NCI-H82 (cell line): ENCODE results near the gene SPATA2L.
"Not testable (repeated sequence)": the region's sequence is repeated elsewhere in the genome, so short reads cannot be mapped to it uniquely, and the experiment has no call there.

ENCODE experiments used
- DNase-seq: peaks from one replicate; lab custom pipeline; 2025; lab: John Stamatoyannopoulos, UW

Gene SPATA2L

DNA sequence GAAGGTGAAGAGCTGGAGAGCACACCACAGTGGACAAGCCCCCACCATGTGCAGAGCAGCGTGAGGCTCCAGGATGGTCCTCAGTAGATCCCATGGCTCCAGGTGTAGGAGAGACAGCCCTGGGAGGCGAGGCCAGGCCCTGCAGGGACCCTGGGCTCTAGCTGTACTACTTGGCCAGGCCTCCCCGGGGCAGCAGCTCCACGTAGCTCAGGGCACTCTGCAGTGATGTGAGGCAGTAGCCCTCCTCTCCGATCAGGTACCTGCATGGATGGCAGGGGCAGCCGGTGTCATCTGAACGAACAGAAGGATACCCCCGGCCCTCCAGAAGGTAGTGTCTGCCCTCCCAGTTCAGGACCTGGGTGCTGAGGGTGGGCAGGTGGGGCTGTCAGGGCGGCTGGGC is 6.2 kb upstream of the SPATA2L start:
- DNase-seq: no peak

DNA sequence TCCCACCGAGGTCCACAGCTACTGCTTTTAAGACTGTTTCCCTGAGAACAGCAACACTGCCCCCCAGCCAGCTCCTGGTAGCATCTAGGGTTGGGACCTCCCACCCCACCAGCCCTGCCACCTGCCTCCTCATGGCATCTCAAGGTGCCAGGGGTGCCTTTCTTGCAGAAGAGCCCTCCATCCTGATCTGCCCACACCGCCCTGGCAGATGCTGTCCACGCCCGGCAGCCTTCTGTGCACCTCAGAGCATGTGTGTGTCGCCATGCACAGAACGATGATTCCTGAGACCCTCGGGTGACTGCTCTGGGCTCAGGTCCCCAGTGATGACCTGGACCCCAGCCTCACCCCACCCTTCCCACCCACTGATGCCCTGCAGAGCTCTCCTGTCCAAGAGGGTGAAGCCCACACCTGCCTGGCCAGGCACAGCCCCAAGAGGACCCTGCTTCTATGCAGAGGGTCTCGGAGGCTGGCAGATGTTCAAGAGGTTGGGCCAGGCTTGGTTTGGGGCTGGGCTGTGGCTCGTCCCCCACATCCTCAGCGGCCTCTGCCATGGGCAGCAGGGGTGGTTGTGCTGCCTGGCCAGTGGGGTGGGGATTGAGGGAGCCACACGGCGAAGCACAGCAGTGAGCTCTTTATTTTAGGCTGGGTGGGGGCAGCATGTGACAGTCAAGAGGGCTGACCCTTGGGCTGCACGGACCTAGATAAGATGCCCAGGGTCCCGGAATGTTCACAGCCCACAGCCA is 5.2 kb upstream of the SPATA2L start:
- DNase-seq: no peak

DNA sequence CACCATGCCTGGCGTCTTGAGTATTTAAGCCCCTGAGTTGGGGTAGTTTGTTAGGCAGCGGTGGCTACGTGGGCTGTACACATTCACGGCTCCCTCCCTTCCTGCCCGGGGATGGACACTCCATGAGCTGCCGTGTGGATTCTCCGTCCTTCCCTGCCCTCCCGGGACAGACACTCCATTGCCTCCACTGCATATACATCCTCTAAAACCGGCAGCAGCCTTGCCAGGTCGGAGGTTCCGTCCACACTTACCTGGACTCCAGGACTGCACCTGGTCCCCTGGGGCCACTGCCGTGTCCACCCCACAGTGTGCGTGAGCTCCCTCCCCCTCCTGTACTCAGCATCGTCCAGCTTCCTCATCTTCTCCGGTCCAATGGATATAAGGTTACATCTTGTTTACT is 3.5 kb upstream of the SPATA2L start:
- no peak for DNase-seq

DNA sequence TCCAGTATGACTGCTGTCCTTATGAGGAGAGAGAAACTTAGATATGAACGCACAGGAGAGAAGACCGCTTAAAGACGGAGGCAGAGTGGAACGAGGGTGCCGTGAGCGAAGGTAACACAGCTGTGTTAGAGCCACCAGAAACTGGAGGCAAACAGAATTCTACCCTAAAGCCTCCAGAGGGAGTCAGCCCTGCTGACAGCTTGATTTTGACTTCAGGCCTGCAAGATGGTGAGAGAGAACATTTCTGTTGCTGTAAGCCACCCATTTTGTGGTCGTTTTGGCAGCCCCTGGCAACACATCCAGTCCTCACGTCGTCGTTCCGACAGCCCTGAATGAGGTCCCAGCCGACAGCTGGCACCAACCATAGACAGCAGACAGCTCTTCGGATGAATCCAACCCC is 2.8 kb upstream of the SPATA2L start:
- no peak for DNase-seq

DNA sequence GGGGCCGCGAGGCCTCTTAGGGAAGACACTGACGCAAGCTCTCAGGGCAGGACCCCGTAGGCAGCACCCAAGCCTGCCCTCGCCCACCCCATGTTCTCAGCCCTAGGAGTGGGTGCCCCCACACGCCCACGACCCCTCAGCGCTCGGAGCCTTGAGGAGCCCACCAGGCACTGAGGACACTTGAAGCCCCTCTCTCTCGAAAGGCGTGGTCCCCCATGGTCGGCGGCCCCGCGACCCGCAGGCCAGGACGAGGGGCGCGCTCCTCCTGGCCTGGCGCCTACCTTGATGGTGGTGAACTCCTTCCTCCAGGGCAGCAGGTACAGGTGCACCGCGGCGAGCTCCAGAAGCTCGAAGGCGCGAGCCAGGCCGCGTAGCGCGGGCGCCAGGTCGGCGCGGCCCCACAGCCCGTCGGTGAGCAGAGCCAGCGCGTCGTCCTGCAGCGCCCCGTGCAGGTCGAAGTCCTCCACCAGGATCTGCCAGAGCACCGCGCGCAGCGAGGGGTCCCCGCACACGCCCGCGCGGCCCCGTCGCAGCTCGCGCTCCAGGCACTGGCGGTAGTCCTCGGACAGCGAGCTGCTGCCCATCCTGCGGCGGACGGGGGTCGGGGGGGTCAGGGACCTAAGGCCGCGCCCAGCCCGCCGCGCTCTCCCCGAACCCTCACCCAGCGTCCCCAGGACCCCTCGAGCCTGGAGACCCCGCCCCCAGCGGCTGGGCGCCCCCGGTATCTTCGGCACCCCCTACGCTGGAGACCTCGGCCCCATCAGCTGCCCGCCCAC is 668 bp downstream of the SPATA2L start:
- DNase-seq: peak; percentile 60

DNA sequence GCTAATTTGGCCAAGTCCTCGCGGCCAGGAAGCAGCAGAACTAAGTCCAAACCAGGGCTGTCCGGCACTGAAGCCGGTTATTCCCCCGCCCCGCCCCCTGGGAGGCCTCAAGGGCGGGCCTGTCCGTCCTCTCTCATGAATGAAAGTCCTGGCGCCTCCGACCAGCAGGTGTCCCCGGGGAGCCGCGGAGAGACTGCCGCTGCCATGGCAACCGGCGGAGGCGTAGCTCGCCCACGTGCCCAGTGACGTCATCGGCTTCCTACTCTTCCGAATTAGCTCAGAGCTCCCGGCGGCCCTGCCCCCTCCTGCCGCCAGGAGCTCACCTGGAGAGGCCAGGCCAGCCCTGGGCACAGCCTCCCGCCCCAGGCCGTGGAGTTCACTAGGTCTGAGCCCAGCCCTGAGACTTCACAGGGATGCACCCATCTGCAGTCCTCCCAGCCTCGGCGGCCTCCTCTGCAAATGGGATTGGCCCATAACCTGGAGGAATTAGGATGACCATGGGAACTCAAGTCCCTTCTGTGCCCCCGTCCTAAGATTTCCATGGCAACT is 1.3 kb downstream of the SPATA2L start:
- peak; percentile 99 for DNase-seq

DNA sequence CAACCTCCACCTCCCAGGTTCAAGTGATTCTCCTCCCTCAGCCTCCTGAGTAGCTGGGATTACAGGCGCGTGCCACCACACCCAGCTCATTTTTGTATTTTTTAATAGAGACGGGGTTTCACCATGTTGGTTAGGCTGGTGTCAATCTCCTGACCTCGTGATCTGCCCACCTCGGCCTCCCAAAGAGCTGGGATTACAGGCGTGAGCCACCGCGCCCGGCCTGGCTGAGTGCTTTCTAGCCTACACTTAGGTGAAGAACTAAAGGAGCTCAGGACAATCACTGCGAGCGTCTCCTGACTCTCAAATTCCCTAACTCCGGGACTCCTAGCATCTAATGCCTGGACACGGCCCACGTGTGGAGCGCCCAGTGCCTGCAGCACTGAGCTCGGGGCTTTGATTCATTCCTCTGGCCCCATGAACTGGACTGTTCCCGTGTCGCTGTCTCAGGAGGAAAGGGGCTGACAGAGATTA is 1.8 kb downstream of the SPATA2L start:
- DNase-seq: not testable (repeated sequence)

DNA sequence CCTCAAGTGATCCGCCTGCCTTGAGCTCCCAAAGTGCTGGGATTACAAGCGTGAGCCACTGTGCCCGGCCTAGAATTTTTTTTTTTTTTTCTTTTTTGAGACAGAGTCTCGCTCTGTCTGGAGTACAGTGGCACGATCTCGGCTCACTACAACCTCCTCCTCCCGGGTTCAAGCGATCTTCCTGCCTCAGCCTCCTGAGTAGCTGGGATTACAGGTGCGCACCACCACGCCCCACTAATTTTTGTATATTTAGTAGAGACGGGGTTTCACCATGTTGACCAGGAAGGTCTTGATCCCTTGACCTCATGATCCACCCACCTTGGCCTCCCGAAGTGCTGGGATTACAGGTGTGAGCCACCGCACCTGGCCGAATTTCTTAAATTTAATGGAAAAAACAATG is 2.8 kb downstream of the SPATA2L start:
- DNase-seq: not testable (repeated sequence)

DNA sequence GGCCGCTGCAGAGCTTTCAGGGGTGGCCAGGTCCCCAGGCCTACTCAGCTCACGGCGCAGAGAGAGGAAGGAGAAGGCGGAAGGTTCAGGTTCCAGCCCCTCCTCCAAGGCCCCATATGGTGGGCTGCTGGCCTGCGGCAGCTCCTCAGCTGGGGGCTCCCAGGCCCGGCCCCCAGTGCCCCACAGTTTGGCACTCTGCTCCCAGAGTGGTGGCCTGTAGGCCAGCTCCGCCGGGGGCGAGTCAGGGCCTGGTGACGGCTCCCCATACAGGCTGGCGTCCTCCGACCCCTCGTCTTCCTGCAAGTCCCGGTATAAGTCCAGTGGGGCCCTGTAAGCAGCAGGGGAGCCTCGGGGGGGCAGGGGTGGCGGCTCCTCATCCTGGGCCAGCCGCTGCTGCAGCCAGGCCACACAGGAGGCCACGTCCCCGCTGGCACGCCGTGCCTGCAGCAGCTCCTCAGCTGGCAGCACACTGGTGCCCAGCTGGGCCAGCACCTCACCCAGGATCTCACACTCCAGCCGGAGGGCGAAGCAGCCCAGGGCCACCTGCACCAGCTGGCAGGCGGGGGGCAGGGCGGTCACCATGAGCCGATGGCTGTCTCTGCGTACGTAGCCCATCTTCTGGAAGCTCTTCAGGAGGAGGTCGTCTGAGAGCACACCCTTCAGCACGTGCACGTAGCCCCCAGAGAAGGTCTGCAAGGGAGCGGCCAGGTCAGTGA is 3.7 kb downstream of the SPATA2L start:
- no peak for DNase-seq

DNA sequence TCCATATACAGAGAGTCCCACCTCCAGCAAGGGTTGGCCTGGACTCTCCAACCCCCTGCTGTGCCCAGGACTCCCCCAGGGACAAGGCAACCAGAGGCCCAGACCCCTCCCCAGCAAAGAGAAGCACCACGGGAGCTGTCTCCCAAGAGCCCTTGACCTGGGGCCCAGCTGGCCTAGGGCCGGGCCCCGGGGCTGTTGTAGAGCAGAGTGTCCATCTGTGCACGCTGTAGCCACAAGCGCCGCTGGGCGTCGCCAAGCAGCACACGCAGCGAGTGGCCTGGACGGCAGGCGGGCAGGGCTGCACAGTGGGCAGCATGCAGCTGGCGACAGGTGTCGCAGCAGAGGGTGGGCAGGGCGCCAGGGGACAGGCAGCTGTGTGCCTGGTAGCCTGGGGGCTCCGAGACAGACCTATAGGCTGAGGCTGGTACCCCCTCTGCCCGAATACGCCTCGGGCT is 4.3 kb downstream of the SPATA2L start:
- DNase-seq: no peak

DNA sequence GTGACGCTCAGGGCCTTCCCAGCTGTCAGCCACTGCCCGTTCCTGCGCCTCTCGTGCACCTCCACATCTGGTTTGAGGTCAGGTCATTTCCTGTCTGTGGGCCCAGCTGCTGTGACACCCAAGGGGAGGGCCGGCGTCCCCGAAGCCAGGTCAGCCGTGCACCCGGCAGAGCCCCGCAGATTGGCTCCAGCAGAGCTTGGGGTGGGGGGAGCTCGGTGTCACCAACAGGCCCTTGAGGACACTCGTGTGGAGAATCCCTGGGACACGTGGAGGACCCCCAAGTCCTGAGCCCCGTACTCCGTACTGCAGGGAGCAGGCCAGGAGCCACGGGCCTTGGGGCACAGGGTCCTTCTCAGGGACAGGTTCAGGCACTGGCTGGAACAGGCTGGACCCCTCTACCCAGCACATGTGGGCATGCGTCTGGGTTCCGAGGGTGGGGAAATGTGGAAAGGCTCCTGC is 4.8 kb downstream of the SPATA2L start:
- DNase-seq: no peak

DNA sequence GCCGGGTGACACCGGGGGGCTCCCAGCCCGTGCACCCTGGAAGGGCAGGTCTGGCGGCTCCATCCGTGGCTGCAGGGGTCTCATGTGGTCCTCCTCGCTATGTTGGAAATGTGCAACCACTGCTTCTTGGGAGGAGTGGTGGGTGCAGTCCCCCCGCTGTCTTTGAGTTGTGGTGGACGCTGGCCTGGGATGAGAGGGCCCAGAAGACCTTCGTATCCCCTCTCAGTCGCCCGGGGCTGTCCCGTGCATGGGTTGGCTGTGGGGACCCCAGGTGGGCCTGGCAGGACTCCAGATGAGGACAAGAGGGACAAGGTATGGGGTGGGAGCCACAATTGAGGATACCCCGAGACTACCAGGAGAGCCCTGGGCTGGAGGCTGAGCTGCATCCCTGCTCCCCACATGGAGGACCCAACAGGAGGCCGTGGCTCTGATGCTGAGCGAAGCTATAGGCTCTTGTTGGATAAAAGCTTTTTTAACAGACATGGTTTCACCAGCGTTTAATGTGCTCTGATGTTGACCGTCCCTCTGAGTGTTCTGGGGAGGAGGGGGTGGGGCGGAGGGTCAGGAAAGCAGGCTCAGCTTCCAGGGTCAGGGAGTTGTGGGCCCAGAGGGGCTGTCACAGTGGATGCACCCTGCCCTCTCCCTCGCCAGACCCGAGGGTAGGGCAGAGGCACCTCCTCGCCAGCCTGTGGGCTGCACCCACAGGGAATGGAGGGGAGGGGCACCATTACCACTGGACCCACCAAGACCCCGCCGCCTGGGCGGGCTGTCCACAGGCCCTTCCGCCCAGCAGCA is 5.4 kb downstream of the SPATA2L start:
- DNase-seq: no peak

DNA sequence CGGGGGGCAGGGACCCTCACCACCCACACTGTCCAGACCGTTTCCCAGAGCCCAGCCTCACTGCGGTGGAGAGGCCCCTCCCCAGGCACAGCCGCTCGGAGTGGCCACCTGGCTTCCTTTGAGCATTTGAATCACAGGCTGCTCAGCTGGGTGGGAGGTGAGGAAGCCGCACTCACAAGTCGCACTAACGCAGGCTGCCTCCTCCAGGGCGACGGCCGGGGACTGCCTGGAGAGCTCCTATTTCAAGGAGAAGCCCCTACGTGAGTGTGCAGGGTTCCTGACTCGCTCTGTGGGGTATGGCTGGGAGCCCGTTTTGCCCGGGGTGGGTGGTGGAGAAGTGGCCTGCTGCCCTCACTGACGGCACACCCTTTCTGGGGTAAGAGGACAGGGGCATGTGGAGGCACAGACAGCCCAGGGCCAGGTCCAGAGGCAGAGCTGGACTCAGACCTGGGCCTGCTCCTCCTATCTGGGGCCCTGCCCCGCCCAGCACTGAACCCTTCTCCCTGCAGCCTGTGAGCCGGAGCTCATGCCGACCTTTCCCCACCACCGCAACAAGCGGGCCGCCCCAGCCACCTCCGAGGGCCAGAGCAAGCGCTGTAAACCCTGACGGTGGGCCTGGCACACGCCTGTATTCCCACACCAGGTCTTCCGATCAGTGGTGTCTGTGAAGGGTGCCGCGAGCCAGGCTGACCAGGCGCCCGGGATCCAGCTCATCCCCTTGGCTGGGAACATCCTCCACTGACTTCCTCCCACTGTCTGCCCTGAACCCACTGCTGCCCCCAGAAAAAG is 6.2 kb downstream of the SPATA2L start:
- DNase-seq: no peak

DNA sequence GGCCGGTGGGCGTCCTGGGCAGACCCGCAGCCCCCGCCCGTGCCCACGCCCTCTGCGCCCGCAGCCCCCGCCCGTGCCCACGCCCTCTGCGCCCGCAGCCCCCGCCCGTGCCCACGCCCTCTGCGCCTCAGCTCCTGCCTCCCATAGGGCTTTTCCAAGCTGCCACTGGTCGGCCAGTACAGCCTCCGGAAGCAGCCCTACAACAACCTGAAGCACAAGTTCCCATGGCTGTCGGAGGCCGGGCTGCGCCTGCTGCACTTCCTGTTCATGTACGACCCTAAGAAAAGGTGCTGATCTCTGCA is 6.8 kb downstream of the SPATA2L start:
- not testable (repeated sequence) for DNase-seq

DNA sequence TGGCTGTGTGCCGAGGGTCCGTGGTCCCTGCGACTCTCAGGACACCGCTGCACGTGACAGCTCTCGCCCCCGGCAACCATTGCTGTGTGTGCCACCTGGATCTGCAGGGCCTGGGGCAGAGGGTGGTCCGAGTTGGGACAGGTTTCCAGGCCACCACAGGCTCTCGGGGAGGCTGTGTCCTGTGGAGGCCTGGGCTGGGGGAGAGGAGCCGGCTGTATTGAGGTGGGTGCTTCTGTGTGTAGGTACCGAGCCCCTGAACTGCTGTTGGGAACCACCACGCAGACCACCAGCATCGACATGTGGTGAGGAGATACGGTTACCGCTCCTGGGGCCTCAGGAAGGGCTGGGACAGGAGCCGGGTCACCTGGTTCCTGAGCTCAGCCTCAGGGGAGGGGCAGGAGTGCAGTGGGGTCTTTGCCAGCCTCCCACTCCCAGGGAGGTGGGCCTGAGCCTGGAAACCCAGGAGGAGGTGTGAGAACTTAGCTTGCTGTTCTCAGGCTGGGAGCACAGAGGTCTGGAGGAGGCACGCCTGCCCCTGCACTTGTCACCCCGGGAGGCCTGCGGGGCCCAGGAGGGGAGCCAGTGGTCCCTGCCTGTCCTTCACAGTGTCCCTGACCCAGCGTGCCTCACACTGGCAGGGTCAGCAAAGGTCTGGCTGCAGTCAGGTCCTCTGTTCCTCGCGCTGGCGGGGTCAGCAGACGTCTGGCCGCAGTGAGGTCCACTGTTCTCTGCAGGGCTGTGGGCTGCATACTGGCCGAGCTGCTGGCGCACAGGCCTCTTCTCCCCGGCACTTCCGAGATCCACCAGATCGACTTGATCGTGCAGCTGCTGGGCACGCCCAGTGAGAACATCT is 7.3 kb downstream of the SPATA2L start:
- no peak for DNase-seq

DNA sequence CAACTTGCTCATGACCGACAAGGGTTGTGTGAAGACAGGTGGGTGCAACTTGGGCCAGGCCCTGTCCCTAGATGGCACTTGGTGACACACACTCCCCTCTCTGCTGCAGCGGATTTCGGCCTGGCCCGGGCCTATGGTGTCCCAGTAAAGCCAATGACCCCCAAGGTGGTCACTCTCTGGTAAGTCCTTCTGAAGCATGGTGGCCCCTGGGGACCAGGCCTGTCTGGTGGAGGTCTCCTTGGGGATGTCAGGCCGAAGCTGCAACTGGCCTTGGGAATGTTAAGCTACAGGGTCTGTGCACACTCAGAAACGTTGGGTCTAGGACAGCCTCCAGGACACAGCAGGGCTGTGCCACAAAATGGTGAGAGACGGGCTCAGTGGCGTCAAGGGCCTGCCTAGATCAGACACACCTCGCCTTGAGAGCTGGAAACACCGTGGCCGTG is 8.2 kb downstream of the SPATA2L start:
- DNase-seq: no peak

DNA sequence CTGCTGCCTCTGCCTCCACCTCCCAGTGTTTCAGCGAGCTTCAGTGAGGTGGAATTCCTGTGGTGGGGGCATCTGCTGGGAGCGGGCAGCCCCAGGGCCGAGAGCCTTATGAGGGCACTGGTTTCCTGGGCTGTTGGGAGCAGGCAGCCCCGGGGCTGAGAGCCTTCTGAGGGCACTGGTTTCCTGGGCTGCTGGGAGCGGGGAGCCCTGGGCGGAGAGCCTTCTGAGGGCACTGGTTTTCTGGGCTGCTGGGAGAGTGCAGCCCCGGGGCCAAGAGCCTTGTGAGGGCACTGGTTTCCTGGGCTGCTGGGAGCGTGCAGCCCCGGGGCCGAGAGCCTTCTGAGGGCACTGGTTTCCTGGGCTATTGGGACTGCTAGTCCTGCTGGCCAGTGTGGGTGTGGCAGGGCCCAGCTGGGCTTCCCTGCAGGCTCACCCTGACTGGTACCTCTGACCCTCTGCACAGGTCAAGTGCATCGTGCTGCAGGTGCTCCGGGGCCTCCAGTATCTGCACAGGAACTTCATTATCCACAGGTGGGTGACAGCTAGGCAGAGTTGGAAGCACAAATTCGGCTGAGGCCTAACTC is 9.4 kb downstream of the SPATA2L start:
- no peak for DNase-seq

DNA sequence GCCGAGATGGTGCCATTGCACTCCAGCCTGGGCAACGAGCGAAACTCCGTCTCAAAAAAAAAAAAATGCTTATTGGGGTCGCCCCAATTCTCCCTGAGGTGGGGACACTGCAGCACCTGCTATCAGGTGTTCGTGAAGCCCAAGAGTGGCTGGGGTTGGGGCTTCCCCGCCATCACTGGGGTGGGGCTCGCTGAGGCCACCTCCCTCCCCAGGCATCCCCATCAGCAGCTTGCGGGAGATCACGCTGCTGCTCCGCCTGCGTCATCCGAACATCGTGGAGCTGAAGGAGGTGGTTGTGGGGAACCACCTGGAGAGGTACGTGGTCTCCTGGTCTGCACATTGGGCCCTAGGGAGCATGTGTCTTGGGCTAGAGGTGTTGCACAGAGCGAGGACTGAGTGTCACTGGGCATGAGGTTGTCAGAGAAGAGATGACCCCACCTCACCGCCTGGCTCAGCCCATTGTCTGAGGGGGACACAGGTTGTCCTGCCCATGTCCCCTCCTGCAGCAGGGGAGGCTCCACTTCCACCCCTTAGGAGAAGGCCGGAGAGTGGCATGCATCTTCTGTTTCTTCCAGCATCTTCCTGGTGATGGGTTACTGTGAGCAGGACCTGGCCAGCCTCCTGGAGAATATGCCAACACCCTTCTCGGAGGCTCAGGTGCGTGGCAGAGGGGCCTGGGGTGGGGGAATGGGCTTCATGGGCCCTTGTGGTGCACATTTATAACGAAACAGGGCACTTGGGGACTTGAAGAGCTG is 10.1 kb downstream of the SPATA2L start:
- no peak for DNase-seq
